PC-9 (cell line): ENCODE measurements around the gene TMOD3.

Experiments used
- CTCF ChIP-seq: fragments of 200-600 bp; sonication (generic); conservative IDR thresholded peaks from 2 replicates; pipeline ENCODE4 v1.6.1; 2017; ENCODE audit warnings: mixed run types, antibody characterized with exemption, mild to moderate bottlenecking, moderate library complexity
- EZH2 ChIP-seq: fragments of 200-600 bp; sonication (generic); IDR thresholded peaks from 2 replicates; pipeline ENCODE4 v1.8.0; 2017; ENCODE audit warnings: antibody characterized with exemption, low read depth

DNA sequence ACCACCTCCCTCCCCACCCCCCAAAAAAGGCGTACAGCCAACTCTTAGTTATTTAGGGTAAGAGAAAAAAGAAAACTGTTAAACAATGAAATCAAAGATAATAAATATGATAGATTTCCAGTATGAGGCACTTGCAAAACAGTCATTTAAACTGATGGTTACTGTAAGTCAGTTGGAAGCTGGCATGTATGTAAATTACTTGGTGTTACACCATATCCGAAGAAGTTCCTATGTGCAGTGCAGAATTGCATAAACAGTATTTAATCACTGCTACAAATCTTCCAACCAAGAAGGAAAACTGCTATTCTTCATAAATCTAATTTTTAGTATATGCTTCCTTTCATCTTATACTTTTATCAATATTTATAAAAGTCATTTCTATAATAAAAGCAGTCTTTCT lies 80.1 kb downstream of the TMOD3 start:
- no peak for TF ChIP-seq CTCF
- no peak for TF ChIP-seq EZH2
